ENCODE results near the gene SFTPD.

- TF ChIP-seq YY1 (IDR thresholded peaks at IDR 0.05; ENCODE audit: insufficient read depth, insufficient read length) (no peak), SUZ12 (IDR thresholded peaks at IDR 0.05; ENCODE audit: extremely low read depth, insufficient read depth, insufficient read length) (no peak)
These were observed 16.0 kb downstream of the SFTPD start for GRCh38 chr10:79932841-79933379.
